GM21528 (cell line): ENCODE measurements around the gene RNF13.

Source experiments
- ATAC-seq: cut with Tn5 transposase; IDR thresholded peaks from one replicate; pipeline ENCODE4 v1.9.1; 2021; ENCODE audit warnings: mild to moderate bottlenecking, moderate library complexity; ENCODE audit not compliant: unreplicated experiment, low FRiP score

RNF13 gene, protein sequence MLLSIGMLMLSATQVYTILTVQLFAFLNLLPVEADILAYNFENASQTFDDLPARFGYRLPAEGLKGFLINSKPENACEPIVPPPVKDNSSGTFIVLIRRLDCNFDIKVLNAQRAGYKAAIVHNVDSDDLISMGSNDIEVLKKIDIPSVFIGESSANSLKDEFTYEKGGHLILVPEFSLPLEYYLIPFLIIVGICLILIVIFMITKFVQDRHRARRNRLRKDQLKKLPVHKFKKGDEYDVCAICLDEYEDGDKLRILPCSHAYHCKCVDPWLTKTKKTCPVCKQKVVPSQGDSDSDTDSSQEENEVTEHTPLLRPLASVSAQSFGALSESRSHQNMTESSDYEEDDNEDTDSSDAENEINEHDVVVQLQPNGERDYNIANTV

DNA sequence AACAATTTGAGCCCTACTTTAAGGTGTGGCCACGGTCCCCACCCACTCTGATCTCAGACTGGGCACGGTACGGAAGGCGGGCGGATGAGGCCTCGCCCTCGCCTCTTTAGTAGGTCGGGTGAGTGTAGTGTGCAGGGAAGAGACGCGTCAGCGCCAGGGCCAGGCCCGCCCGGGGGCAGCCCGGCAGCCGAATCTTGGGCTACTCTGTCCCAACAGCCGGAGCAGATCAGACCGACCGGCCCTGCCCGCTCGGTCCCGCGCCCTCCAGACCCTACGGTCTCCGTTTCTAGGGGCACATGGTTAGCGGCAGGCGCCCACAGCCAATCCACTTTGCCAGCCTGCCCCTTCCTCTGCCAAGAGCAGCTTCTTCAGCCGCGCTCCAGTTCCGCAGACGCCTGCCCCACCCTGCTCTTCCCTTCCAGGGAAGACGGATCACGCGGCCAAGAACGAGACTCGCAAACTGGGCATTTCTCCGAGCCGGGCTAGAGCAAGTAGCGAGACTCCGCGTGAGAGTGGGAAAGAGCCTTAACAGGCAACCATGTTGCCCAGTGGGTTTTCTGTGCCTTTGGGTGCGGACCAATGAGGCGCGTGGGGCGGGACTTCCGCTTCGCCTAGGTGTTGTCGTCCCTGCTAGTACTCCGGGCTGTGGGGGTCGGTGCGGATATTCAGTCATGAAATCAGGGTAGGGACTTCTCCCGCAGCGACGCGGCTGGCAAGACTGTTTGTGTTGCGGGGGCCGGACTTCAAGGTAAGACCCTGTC is at the start of gene RNF13:
RNF13 (plus strand) TSS at position 610 of the 761 bp plus-strand sequence. CDS start 32,812 bp downstream, outside the sequence.
- ATAC-seq, result peak; percentile 95

DNA sequence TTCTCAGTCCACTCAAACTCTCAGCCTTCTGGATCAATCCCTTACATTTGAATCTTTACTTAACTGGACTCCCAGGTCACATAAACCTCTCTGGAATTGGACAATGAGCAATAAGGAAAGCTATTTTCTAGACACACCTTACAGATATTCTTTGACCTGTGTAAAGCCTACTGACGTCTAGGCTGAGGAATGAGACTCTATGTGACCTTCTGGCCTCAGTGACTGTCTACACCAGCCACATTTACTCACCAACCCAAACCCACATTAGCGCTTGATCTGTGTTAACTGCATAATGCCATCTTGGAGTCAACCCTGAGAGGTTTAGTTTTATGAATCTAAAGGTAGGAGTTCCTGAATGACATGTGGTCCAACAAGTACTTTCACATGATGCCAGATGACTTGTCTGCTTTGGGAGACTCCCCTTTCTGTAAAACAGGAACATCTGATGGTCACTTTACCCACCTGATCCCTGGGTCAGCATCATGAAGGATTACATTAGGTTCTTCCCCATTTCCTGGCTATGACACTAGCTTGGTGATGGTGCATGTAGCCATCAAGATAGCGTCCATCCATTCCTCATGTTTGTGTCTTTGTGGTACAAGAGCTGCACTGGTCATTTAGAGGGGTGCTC is 49.3 kb upstream of the RNF13 start:
- no peak for ATAC-seq

DNA sequence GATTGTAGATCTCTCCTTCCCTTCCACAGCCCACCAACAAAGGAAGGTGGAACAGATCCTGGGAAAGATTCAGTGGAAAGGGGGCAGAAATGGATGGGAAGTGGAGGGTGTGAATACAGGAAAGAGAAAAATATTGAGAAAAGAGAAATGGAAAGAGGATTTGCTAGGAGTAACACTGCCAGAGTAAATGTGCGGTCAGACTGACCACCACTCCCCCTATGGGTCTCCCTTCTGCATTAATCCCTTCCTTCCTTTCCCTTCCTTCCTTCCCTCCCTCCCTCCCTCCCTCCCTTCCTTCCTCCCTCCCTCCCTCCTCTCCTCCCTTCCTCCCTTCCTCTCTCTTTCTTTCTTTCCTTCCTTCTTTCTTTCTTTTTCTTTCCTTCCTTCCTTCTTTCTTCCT is 48.7 kb upstream of the RNF13 start:
- ATAC-seq, result no peak

DNA sequence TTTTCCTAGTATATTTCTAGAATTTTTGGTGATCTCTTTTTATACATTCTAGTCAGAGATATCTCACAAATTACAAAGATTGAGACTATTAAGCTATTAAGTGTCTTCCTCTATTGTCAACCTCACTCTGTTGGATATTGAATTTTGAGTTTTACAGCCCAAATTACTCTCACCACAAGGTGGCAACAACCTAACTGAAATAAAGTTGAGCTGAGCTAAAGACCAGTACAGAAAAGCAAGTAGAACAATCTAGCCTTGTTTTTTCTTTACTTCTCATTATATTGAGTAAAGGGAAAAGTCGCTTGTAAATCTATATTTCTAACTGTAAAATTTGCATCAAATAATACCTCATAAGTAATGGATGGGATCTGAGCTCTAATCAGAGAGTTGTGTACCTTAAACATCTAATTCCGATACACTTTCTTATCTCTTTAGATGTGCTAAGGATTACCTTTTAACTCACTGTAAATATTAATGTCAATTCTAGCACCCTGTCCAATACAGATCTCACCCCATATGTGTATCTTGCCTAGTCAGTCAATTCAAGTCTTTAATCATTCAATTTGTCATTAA is 47.2 kb upstream of the RNF13 start:
- ATAC-seq, result no peak

DNA sequence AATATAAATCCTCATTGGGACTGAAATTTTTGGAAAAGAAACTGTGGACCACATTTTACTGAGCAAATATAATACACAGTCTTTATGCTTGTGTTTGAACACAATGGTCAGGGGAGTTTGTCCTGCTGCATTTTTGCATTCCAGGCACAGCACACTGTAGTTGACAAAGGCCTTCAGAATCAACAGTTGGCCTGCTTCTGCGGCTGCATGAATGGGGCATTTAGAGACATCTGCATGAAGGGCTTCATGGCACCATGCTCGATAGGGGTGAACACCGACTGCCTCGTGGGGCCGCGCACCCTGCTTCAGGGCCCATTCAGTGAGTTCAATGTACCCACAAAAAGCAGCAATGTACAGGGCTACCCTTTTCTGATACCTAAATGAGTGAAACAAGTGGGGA is 45.3 kb upstream of the RNF13 start:
- ATAC-seq, result no peak

DNA sequence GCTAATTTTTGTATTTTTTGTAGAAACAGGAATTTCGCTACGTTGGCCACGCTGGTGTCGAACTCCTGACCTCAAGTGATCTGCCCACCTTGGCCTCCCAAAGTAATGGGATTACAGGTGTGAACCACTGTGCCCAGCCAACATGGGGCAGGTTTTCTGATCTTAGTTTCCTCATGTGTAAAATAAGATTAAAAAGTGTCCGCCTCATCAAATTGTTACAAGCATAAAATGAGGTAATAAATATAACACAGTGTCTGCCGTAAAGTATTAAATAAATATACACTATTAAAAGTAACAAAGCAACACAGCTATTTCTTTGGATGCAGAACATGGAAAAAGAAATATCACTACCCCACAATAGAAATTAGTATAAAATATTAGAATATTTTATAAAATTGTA is 44.3 kb upstream of the RNF13 start:
- no peak for ATAC-seq

DNA sequence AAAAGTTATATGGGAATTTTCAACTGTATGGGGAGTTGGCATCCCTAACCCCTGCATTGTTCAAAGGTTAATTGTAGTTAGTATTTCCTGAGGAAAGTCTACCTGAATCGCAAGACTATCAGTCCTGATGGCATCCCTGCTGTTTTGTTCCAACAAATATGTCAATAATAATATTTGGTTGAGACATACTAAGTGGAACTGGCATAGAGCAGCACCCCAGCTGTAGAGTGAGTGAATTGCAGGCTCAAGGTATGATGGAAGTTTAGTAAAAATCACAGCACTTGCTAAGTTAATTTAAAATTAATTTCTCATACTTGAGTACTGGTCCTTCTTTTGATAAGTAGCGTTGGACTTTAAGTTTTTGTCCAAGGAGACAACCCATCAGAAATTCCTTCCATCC is 42.8 kb upstream of the RNF13 start:
- no peak for ATAC-seq

DNA sequence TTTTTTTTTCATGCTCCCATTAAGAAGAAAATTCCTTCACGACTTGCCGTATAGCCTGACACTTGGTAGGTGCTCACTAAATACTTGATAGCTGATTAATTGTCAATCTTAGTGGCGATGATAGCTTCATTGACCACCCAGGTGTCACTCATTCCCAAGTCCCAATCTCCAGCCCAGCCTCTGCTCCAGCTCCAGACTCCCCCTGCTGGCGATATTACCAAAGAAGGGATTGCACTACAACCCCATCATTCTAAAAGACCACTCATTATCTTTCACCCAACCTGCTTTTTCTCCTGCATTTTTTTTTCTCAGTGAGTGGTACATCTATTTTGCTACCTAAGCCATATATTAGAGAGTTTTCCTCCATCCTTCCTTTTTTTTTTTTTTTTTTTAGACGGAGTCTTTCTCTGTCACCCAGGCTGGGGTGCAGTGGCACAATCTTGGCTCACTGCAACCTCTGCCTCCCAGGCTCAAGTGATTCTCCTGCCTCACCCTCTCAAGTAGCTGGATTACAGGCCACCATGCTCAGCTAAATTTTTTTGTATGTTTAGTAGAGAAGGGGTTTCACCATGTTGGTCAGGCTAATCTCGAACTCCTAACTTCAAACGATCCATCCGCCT is 41.3 kb upstream of the RNF13 start:
- no peak for ATAC-seq

DNA sequence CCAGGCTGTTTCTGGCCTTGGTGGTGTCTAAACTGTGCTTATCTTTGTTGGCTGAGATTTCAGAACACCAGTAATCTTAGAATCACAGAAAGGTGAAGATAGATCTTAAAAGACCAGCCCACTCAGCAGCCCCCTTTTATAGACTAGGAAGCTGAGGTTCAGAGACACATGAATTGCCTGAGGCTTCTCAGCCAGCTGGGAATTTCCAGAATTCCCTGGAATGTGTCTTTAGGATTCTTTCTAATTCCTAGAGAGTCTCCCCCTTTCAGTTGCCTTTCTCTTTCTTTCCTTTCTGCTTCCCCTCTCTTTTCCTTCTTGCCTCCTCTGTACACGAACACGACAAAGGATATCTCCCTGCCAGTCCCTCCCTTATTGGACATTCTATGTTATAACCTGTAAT is 40.2 kb upstream of the RNF13 start:
- no peak for ATAC-seq

DNA sequence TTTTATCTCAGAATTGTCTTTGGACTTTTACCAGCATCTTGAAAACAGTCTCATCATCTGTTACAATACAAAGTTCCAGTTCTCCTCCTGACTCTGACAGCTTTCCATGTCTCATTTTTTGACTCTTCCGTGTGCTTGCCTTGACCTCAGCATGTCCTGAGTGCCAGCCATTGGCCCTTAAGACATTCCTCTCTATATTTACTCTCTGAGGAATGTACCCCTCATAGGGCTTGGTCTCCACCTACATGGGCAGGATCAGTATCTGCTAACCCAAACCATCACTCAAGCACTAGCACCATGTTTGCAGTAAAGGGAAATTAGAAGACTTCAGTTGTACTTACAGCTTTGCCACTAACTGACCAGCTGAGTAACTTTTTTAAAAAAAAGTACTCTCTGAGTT is 36.8 kb upstream of the RNF13 start:
- no peak for ATAC-seq

DNA sequence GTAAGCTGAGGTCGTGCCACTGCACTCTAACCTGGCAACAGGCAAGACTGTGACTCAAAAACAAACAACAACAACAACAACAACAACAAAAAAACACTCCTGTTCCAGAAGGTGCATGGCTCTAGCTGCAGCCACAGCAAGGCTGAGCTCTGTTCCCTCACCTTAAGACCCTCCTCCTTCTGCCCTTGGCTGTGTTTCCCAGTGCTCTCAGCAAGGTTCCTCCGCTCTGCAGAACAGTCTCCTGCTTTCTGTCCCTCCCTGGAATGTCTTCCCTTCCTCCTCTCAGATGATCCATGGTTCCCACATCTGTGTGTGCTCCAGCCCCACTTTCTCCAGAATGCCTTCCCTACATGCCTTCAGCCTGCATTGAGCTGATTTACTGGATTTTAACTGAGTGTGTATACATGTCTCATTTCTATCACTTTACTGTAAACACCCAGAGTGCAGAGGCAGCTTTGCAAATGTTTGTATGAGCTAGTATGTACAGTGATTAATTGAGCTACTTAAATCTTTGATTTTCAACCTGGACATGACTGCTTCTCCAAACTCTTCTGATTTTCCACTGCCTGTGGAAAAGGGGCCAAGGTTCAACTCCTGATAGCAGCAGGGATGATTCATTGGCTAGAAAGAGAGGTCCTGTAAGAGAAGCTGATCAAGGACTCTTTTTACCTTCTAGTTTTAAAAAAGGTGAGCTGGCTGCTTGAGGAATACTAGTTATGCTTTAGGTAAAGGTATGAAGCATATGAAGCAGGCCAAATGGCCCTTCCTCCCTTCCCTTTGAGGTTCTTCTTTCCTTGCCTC is 35.4 kb upstream of the RNF13 start:
- ATAC-seq, result no peak

DNA sequence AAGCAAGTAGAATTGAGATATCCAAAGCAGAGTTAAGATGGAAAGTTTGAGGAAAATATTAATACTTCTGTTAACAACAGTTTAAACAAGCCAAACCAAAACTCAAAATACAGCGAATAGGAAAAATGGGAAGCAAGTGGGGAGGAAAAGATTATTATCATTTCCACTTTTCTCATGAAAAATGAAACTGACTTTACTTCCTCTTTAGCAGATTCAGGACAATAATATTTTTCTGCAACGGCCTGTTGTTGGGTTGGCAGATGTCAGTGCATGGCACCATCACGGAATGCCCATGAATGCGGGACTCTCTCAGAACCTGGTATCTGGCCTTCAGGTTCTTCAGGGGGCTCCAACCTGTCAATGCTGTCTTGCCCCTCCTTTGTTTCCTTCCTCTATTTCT is 31.8 kb upstream of the RNF13 start:
- no peak for ATAC-seq

DNA sequence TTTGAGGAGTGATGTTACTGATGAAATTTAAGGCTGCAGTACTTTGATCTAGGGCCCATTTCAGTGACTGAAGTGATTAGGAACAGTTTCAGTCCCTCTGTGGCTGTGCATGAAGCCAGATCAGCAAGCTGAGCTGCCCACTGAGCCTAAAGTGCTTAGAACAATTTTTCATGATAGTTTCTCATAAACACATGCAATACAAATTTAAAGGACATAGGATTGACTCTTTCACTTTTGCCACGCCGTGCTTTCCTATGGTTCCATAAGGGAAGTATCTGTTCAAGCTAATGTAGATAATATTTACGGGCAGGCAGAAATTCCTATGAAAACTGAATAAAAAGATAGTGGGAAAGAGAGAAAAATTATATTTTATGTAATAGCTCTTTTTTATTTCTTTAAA is 31.3 kb upstream of the RNF13 start:
- ATAC-seq, result no peak

DNA sequence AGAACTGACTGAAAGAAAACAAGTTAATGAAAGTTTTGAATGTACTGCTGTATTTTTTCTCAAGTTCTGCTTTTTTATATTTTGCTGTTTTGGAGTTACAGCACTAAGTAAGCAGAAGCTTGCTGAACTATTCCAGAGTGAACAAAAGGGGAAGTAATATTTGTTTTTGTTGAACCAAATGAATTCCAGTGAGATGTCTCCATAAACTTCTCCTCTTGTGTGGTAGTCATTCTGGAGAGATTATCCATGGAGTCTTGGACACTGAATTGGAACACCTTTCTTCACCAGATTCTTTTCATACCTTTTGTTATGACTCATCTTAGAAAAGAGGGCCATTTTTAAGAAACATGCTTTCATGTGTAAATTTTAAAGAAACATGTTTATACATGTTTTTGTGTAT is 29.4 kb upstream of the RNF13 start:
- no peak for ATAC-seq

DNA sequence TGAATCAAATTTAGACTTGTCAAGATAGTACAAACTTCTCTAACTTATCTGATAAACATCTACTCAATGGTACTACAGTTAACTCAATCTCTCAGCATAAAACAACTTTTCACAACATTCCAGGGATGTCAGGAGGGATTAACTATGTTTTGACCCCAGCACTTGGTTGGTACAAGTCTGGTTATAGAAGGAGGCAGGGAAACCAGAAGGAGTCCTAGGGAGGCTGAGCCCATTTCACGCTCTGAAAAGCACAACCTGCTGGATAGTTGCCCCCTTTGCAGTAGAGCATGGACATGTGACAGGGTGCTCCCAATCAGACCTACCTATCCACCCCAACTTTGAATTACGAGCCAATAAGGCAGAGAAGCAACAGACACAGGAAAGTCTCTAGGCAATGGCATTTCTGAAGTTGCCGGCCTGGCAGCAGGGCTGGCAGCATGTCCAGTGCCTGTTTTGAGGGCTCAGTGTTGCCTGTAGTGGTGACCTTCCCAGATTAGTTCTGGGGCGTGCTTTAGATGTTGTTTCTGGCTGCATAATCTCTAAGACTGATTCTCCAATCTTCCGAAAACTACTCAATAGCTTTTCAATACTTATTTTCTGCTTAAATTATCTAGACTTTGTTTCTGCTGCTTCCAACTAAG is 28.8 kb upstream of the RNF13 start:
- ATAC-seq, result no peak

DNA sequence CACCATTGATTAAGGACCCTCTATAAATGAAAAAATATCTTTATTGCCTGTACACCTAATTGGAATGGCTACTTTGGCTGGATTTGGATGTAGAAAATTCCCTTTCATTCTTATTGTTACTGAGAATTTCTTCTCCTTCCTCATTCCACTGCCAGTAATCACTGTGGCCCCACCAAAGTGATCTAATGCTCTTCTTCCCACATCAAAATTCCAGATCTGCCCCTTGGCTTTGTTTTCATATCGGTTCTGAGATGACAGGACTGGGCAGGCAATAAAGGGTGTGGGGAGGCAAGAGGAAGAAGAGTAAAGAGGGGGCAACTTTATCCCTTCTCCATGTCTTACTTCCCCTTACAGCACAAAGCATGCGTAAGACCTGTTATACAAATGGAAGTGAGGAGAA is 22.7 kb upstream of the RNF13 start:
- no peak for ATAC-seq

DNA sequence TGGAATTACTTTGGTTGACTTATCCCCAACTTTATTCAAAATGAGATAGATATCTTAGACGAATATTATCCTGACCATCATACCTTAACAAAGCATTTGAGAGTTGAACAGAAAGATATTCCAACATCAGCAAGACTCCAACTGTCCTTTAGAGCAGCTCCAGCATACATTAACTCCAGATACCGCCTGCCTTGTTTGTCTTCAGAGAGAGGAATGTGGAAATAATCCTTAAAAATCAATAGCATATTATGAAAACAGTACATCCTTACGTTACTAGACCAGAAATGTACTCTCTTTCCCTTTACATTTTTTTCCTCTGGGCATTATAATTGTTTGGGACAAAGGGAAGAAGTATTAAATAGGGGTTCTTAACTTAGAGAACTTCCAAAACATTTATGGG is 22.3 kb upstream of the RNF13 start:
- ATAC-seq, result no peak

DNA sequence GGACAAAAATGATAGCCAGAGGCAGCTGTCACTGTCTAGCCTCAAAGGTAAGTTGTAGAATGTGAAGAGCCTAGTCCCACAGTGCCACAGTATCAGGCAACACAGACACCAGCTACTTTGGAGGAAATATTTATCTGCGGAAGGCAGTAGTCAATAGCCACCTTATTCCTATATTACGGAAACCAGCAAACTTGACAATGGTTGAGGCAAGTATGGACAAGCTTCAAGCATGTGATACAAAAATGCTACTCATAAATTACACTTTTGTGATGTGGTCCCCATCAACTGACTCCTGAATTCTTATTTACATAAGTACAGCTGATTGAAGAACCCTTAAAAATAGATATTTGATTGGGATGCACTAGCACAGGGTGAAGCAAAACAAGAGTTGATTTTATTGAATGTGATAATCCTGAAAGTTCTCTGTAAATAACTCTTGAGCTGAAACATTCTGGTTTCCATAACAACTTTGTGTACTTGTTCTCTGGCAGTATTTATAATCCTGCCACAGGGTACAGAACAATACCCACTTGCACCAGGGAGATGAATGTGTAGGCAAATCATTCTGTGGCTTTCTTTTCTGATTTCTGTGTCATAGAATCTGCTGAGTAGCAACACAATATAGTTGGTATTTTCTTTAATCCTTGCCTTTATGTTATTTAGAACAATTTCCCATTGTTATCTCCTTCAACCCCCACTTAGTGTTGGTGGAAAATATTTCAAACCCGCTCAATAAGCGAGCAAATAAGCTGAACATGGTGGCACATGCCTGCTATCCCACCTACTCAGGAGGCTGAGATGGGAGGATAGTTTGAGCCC is 20.4 kb upstream of the RNF13 start, which contains the start of gene ANKUB1:
ANKUB1 (minus strand) TSS at position 103 of the 819 bp plus-strand sequence. CDS start 188 bp downstream, outside the sequence.
- no peak for ATAC-seq
